Fibroblast of pulmonary artery (primary cell): ENCODE data around the gene GPR153.

Experiments used
- DNase-seq: peaks from one replicate; pipeline ENCODE4 v3.0.0-alpha.2; 2010; ENCODE audit warnings: low read depth
- H3K4me3 ChIP-seq: replicated peaks from 2 replicates; pipeline ENCODE4 v1.5.1; 2011; ENCODE audit warnings: low read depth, mild to moderate bottlenecking, control low read depth, low read length, moderate library complexity
- TF ChIP-seq, protein P1 (sequence below): IDR thresholded peaks from 2 replicates; pipeline ENCODE4 v1.5.1; 2011; ENCODE audit warnings: mild to moderate bottlenecking, control low read depth, low read length, inconsistent platforms; ENCODE audit errors: missing control alignments

The GPR153 gene

DNA sequence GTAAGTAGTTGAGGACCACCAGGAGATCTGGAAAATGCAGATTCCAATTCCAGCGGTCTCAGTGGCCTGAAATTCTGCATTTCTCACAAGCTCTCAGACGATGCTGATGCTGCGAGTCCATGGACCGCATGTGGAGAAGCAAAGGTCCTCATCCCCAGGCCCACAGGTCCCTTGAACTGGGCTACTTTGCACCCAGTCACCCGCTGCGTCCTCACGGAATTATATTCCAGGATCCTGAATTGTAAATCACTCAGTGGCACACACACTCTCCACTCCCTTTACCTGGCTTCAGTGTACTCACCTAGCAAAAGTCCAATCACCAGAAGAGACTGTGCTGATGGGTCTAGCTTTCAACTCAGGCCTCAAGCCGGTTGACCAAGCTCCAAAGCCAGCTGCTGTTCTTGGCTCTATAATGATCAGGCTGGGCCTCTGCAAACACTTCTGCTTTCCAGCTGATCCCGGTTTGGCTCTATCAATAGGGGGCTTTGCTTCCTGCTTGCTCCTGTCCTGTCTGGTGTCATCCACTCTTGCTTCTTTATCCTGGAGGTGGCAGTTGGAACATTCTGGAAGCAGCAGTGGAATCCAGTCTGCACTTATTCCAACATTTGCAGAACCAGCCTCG, 60.6 kb downstream of the GPR153 start:
- H3K4me3 ChIP-seq: peak overlapping the region; percentile 99
- DNase-seq: no peak
- TF ChIP-seq, protein P1, sequence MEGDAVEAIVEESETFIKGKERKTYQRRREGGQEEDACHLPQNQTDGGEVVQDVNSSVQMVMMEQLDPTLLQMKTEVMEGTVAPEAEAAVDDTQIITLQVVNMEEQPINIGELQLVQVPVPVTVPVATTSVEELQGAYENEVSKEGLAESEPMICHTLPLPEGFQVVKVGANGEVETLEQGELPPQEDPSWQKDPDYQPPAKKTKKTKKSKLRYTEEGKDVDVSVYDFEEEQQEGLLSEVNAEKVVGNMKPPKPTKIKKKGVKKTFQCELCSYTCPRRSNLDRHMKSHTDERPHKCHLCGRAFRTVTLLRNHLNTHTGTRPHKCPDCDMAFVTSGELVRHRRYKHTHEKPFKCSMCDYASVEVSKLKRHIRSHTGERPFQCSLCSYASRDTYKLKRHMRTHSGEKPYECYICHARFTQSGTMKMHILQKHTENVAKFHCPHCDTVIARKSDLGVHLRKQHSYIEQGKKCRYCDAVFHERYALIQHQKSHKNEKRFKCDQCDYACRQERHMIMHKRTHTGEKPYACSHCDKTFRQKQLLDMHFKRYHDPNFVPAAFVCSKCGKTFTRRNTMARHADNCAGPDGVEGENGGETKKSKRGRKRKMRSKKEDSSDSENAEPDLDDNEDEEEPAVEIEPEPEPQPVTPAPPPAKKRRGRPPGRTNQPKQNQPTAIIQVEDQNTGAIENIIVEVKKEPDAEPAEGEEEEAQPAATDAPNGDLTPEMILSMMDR: no peak

GRCh38 chr1:6199298-6200187, 61.4 kb downstream of the GPR153 start, which contains the start of gene RPL22:
Gene RPL22 (minus strand): TSS chr1:6199595. CDS start chr1:6199573, 22 bp downstream.
- DNase-seq: peak; percentile 100
- TF ChIP-seq, protein P1: no peak
- peak within 1 kb of the TSS; percentile 99 for H3K4me3 ChIP-seq

GRCh38 chr1:6198646-6199297, 62.1 kb downstream of the GPR153 start:
- peak overlapping the region; percentile 99 for H3K4me3 ChIP-seq
- TF ChIP-seq, protein P1: no peak
- no peak for DNase-seq

DNA sequence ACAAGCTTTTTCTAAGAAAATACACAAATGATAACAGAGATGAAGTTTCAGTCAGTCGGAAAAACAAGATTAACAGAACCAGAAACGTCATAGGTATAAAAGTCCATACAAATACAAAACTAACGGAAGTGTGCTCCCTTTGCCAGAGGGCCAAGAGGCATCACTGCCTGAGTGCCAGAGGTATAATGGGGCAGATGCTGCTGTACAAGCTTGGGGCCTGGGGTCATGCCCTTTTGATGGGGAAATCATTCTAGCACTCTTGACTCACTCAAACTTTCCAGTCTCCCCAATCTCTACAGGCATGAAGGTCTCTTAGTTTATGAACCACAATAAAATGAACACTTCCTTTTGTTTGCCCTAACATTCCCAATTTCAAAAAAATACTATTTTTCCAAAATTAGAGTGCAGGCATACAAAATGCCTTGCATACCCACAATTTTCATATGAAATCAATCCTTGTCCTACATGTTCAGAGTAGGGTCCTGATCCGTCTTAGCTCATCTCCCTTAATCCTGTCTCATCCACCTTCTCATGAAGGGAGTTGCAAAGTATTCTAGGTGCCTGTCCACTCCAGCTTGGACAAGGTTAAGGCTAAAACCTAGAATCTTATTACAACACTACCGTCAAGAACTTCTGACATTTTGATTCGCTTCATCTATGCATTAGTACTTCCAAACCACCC, 63.0 kb downstream of the GPR153 start:
- TF ChIP-seq, protein P1: no peak
- peak overlapping the region; percentile 99 for H3K4me3 ChIP-seq
- no peak for DNase-seq
